H9 (cell line): ENCODE results near the gene AKIRIN2. TPM values are rescaled to one million over a fixed set of nuclear protein-coding genes. Genes with fewer than 3 reads are reported as not detected.

ENCODE experiments used
- DNase-seq: peaks from one replicate; pipeline ENCODE4 v3.0.0-alpha.2; 2017
- H2AFZ ChIP-seq: one replicate; pipeline ENCODE4 v1.6.1; 2013; ENCODE audit warnings: mild to moderate bottlenecking, low read length, control low read depth, moderate library complexity
- H2AK5ac ChIP-seq: 2 replicates; pipeline ENCODE4 v1.6.1; 2013; ENCODE audit warnings: low read length, control low read depth, mixed read lengths; ENCODE audit not compliant: insufficient read length
- H2BK120ac ChIP-seq: one replicate; pipeline ENCODE4 v1.6.1; 2013; ENCODE audit warnings: low read depth, mild to moderate bottlenecking, low read length, control low read depth, inconsistent platforms; ENCODE audit not compliant: poor library complexity, severe bottlenecking
- H2BK12ac ChIP-seq: 2 replicates; pipeline ENCODE4 v1.6.1; 2013; ENCODE audit warnings: low read length, control low read depth, mixed read lengths, low read depth; ENCODE audit not compliant: insufficient read length
- H2BK15ac ChIP-seq: 2 replicates; pipeline ENCODE4 v1.6.1; 2013; ENCODE audit warnings: low read depth, low read length, control low read depth
- H2BK20ac ChIP-seq: one replicate; pipeline ENCODE4 v1.6.1; 2013; ENCODE audit warnings: low read depth, mild to moderate bottlenecking, low read length, control low read depth, inconsistent platforms; ENCODE audit not compliant: poor library complexity, severe bottlenecking
- H2BK5ac ChIP-seq: 2 replicates; pipeline ENCODE4 v1.6.1; 2013; ENCODE audit warnings: low read length, control low read depth, mixed read lengths; ENCODE audit not compliant: insufficient read length
- H3K14ac ChIP-seq: 2 replicates; pipeline ENCODE4 v1.6.1; 2013; ENCODE audit warnings: low read length, control low read depth; ENCODE audit not compliant: insufficient read depth
- H3K18ac ChIP-seq: 2 replicates; pipeline ENCODE4 v1.6.1; 2013; ENCODE audit warnings: low read depth, mild to moderate bottlenecking, mixed read lengths, low read length, control low read depth; ENCODE audit not compliant: insufficient read length
- H3K23ac ChIP-seq: 2 replicates; pipeline ENCODE4 v1.6.1; 2013; ENCODE audit warnings: low read length, control low read depth, mixed read lengths, low read depth; ENCODE audit not compliant: insufficient read length
- H3K23me2 ChIP-seq: 2 replicates; pipeline ENCODE4 v1.6.1; 2013; ENCODE audit warnings: low read depth, mild to moderate bottlenecking, mixed read lengths, low read length, control low read depth; ENCODE audit not compliant: insufficient read length, poor library complexity, severe bottlenecking
- H3K27ac ChIP-seq: 2 replicates; pipeline ENCODE4 v1.5.1; 2013; ENCODE audit warnings: low read length, control low read depth, mixed read lengths, low read depth; ENCODE audit not compliant: insufficient read length
- H3K27me3 ChIP-seq: 2 replicates; pipeline ENCODE4 v1.6.1; 2013; ENCODE audit warnings: low read length, control low read depth, inconsistent platforms; ENCODE audit not compliant: insufficient read depth
- H3K4ac ChIP-seq: 2 replicates; pipeline ENCODE4 v1.6.1; 2013; ENCODE audit warnings: low read depth, mild to moderate bottlenecking, control low read depth, inconsistent platforms, low read length, moderate library complexity
- H3K4me1 ChIP-seq: 2 replicates; pipeline ENCODE4 v1.6.1; 2013; ENCODE audit warnings: low read length, control low read depth, inconsistent platforms; ENCODE audit not compliant: insufficient read depth
- H3K4me2 ChIP-seq: 2 replicates; pipeline ENCODE4 v1.6.1; 2013; ENCODE audit warnings: low read length, control low read depth, mixed read lengths; ENCODE audit not compliant: insufficient read length, insufficient read depth
- H3K56ac ChIP-seq: 2 replicates; pipeline ENCODE4 v1.6.1; 2013; ENCODE audit warnings: low read depth, mild to moderate bottlenecking, mixed read lengths, low read length, control low read depth; ENCODE audit not compliant: insufficient read length
- H3K79me1 ChIP-seq: 2 replicates; pipeline ENCODE4 v1.6.1; 2013; ENCODE audit warnings: low read depth, mild to moderate bottlenecking, moderate library complexity, low read length, control low read depth, inconsistent platforms; ENCODE audit not compliant: insufficient read depth, poor library complexity, severe bottlenecking
- H3K79me2 ChIP-seq: 2 replicates; pipeline ENCODE4 v1.6.1; 2013; ENCODE audit warnings: low read length, control low read depth, inconsistent platforms; ENCODE audit not compliant: insufficient read depth
- H3K9ac ChIP-seq: 2 replicates; pipeline ENCODE4 v1.6.1; 2013; ENCODE audit warnings: low read length, control low read depth, mixed read lengths; ENCODE audit not compliant: insufficient read length; ENCODE audit errors: extremely low read depth
- H3K9me3 ChIP-seq: one replicate; pipeline ENCODE4 v1.6.1; 2013; ENCODE audit warnings: low read depth, low read length, inconsistent platforms; ENCODE audit not compliant: control insufficient read depth
- H3T11ph ChIP-seq: one replicate; pipeline ENCODE4 v1.6.1; 2013; ENCODE audit warnings: mild to moderate bottlenecking, low read length, control low read depth, inconsistent platforms
- H4K20me1 ChIP-seq: one replicate; pipeline ENCODE4 v1.6.1; 2013; ENCODE audit not compliant: control insufficient read depth, insufficient read length, insufficient read depth
- H4K5ac ChIP-seq: 2 replicates; pipeline ENCODE4 v1.6.1; 2013; ENCODE audit warnings: low read depth, mild to moderate bottlenecking, mixed read lengths, low read length, control low read depth; ENCODE audit not compliant: insufficient read length
- H4K8ac ChIP-seq: replicated peaks from 2 replicates; pipeline ENCODE4 v1.6.1; 2013; ENCODE audit warnings: low read length, control low read depth, mixed read lengths, low read depth; ENCODE audit not compliant: insufficient read length
- H4K91ac ChIP-seq: 2 replicates; pipeline ENCODE4 v1.6.1; 2013; ENCODE audit warnings: low read depth, mild to moderate bottlenecking, moderate library complexity, mixed read lengths, low read length, control low read depth; ENCODE audit not compliant: insufficient read length
- H3K27ac Mint-ChIP-seq, 3 experiments: 2 replicates in 2 of 3; 3 replicates in 1 of 3; pipeline ENCODE4 v1.8.0; 2020 to 2021; ENCODE audit warnings: mixed read lengths in 3 of 3, mild to moderate bottlenecking in 1 of 3, moderate library complexity in 1 of 3
- H3K27me3 Mint-ChIP-seq: 2 replicates; pipeline ENCODE4 v1.8.0; 2021; ENCODE audit warnings: low read depth, mild to moderate bottlenecking, moderate library complexity, mixed read lengths
- H3K36me3 Mint-ChIP-seq, 3 experiments: 2 replicates in 2 of 3; 3 replicates in 1 of 3; pipeline ENCODE4 v1.8.0; 2020 to 2021; ENCODE audit warnings: low read depth in 3 of 3, mixed read lengths in 3 of 3; ENCODE audit not compliant: insufficient read depth in 1 of 3
- H3K4me1 Mint-ChIP-seq, 2 experiments: 2 replicates each; pipeline ENCODE4 v1.8.0; 2020; ENCODE audit warnings: mixed read lengths in 2 of 2
- H3K4me3 Mint-ChIP-seq, 2 experiments: 2 replicates in 1 of 2; 3 replicates in 1 of 2; pipeline ENCODE4 v1.8.0; 2020 to 2021; ENCODE audit warnings: mild to moderate bottlenecking in 2 of 2, mixed read lengths in 2 of 2, moderate library complexity in 1 of 2
- H3K9me3 Mint-ChIP-seq, 2 experiments: 2 replicates in 1 of 2; 3 replicates in 1 of 2; pipeline ENCODE4 v1.8.0; 2020; ENCODE audit warnings: mild to moderate bottlenecking in 2 of 2, mixed read lengths in 2 of 2, moderate library complexity in 1 of 2
- CTCF ChIP-seq: fragments of 200-600 bp; sonication (generic); conservative IDR thresholded peaks from 3 replicates; pipeline ENCODE4 v1.8.0; 2021; ENCODE audit warnings: antibody characterized with exemption, mild to moderate bottlenecking
- WGBS: extraction: QIAGEN DNeasy Blood & Tissue Kit; methylation state at CpG from one replicate; pipeline ENCODE4 v1.1.7; 2013; ENCODE audit warnings: missing lambda C conversion rate, low lambda C conversion rate, mixed read lengths; ENCODE audit not compliant: insufficient read length; ENCODE audit errors: extremely low coverage; 5-methylcytosine and 5-hydroxymethylcytosine counted together
- total RNA-seq: library from RNA; stranded (reverse); gene quantifications from 2 replicates; pipeline ENCODE4 v1.2.1, GENCODE V29; 2021

AKIRIN2 gene
- total RNA-seq, 1 experiment from 2014 or later: 75.7 TPM

DNA sequence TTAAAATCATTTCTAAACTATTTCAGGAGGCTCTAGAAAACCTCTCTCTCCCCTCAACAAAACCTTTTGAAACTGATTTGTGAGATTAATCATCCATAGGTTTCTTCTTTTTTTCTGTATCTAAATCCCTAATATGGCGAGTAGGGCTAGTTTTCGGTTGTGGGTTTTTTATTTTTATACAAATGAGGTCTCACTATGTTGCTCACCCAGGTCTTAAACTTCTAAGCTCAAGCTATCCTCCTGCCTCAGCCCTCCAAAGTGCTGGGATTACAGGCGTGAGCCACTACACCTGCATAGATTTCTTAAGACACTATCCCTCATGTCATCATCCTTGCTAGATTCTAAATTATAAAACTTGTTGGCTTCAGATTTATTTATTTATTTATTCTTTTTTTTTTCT lies 68.2 kb downstream of the AKIRIN2 start:
- Histone ChIP-seq H3K27me3 (no peaks in the 10 kb centered on the region; the same call in 1 of the 2 replicates), H3T11ph (no peak overlapping the region), H4K8ac (no peak overlapping the region), H3K23ac (no peak overlapping the region), H2AK5ac (no peak overlapping the region), H3K27ac (no peak overlapping the region), H3K4ac (no peak overlapping the region), H3K4me2 (no peak overlapping the region), H3K23me2 (no peaks in the 10 kb centered on the region), H3K79me1 (no peaks in the 10 kb centered on the region), H3K79me2 (no peaks in the 10 kb centered on the region), H3K9ac (no peak overlapping the region), H3K18ac (no peak overlapping the region), H2BK12ac (no peak overlapping the region), H2BK120ac (no peak overlapping the region), H2AFZ (no peak overlapping the region), H4K5ac (no peak overlapping the region), H3K4me1 (no peaks in the 10 kb centered on the region), H4K20me1 (no peaks in the 10 kb centered on the region), H3K9me3 (no peaks in the 10 kb centered on the region), H3K14ac (no peak overlapping the region), H3K56ac (no peak overlapping the region), H2BK5ac (no peak overlapping the region), H2BK20ac (no peak overlapping the region), H2BK15ac (no peak overlapping the region), H4K91ac (no peak overlapping the region)
- H3K9me3 Mint-ChIP-seq: no peaks in the 10 kb centered on the region
- H3K27me3 Mint-ChIP-seq: no peaks in the 10 kb centered on the region
- no peak for TF ChIP-seq CTCF
- DNase-seq: no peak
- H3K27ac Mint-ChIP-seq: peak overlapping the region in 1 of 3 experiments; percentile 77; a peak in 1 of 7 replicates
- H3K4me1 Mint-ChIP-seq: peaks cover 7 to 9% of the 10 kb centered on the region in 2 experiments; a peak in 3 of 4 replicates
- H3K4me3 Mint-ChIP-seq: no peak overlapping the region
- no CpG with 5 or more reads among the region's 3 CpGs for WGBS
- peaks cover 8 to 47% (median 45%) of the 10 kb centered on the region in 3 experiments; a peak in 6 of 7 replicates for H3K36me3 Mint-ChIP-seq
